ENCODE measurements around the gene HOMER1. TPM values are rescaled to one million over a fixed set of nuclear protein-coding genes. Genes with fewer than 3 reads are reported as not detected.

The HOMER1 gene
- total and polyA plus RNA-seq, 9 of the 15 experiments (the other 6 are each of a cell fraction or from before 2014, with no cell fraction given), result 6.3 to 39.9 (median 9.9) TPM

DNA sequence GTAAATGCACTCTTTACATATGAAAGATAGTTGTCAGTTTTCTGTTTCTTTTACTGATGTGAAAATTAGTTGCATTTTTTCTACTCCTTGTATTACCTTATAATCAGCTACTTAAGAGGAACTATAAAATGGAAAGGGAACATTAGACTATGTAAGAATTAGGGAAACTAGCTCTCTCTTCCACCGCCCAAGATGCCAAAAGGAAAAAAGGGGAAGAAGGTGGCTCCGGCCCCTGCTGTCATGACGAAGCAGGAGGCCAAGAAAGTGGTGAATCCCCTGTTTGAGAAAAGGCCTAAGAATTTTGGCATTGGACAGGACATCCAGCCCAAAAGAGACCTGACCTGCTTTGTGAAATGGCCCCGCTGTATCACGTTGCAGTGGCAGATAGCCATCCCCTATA lies 15.2 kb upstream of the HOMER1 start:
- DNase-seq (ENCODE audit: extremely low read depth in 1 of 4, low spot score in 3 of 4) (no peak), ATAC-seq (no peak), FAIRE-seq (no peak)
- TF ChIP-seq NBN (IDR thresholded peaks at IDR 0.05; ENCODE audit: low read depth) (no peak), SOX6 (IDR thresholded peaks at IDR 0.05) (no peak), CHCHD3 (CRISPR knock-in tag; IDR thresholded peaks at IDR 0.05) (no peak), GTF2F1 (IDR thresholded peaks at IDR 0.05; ENCODE audit: low read depth, low read length) (no peak), CBX2 (IDR thresholded peaks at IDR 0.05; ENCODE audit: insufficient read depth, low read length, poor library complexity, severe bottlenecking) (no peak), ZNF77 (CRISPR knock-in tag; IDR thresholded peaks at IDR 0.05) (no peak), MAFK (IDR thresholded peaks at IDR 0.05; ENCODE audit: low read length) (no peak), HLTF (IDR thresholded peaks at IDR 0.05) (no peak), RREB1 (CRISPR knock-in tag; IDR thresholded peaks at IDR 0.05) (no peak), PATZ1 (CRISPR knock-in tag; IDR thresholded peaks at IDR 0.05; ENCODE audit: borderline replicate concordance) (no peak)
- 0 out of 2 replicates have a peak, but pooled peaks cover 3% of the 10 kb centered on the region for H3K9me3 ChIP-seq (replicated peaks; ENCODE audit: control insufficient read depth, insufficient read depth, low read depth, low read length)
- peak overlapping the region; percentile 61 for H2AFZ ChIP-seq (ENCODE audit: low read depth, low read length)
- H3K27ac ChIP-seq (ENCODE audit: extremely low read depth, low read depth, low read length), result no peak overlapping the region
- 23% methylated on average over 5 of the region's 5 CpGs for WGBS (ENCODE audit: insufficient coverage, low coverage, missing lambda C conversion rate)
- no peaks in the 10 kb centered on the region for H3K36me3 ChIP-seq (ENCODE audit: control insufficient read depth, insufficient read depth, low read length)
- no peaks in the 10 kb centered on the region for H4K20me1 ChIP-seq (replicated peaks; ENCODE audit: control insufficient read depth, insufficient read depth, low read length)
- H3K27me3 ChIP-seq (ENCODE audit: control insufficient read depth in 2 of 2, insufficient read depth in 2 of 2, low read length in 2 of 2), result no peaks in the 10 kb centered on the region
- ChIA-PET CTCF (ENCODE audit: low intra/inter-chr PET ratio) (no interaction called here), POLR2A (interaction anchor here (0.6 to 1.2 kb wide), 2 partner anchors 18 to 345 kb away, joined by 3 read pairs; no protein-coding TSS in a partner anchor)
- no peaks in the 10 kb centered on the region for H3K9me1 ChIP-seq (ENCODE audit: control insufficient read depth, insufficient read depth, low read length)
- intact Hi-C loops (cut with micrococcal nuclease), result no loop called here
- BruUV-seq (replicated peaks), result no TSS peak
- no peaks in the 10 kb centered on the region for H3K4me1 ChIP-seq (replicated peaks in 1 of 2; ENCODE audit: control insufficient read depth in 2 of 2, insufficient read depth in 2 of 2, low read length in 2 of 2)
- H3K4me3 ChIP-seq, result no peak overlapping the region
- in situ Hi-C loops (cut with MboI), result no loop called here
- no peaks in the 10 kb centered on the region for H3K79me2 ChIP-seq (ENCODE audit: control insufficient read depth, insufficient read depth, low read length)
- H3K9ac ChIP-seq (ENCODE audit: insufficient read depth in 1 of 2, low read depth in 2 of 2, low read length in 2 of 2), result no peak overlapping the region
- no peak overlapping the region for H3K4me2 ChIP-seq (ENCODE audit: insufficient read depth, low read length)
